ENCODE measurements around the gene CFC1B. TPM values are rescaled to one million over a fixed set of nuclear protein-coding genes. Genes with fewer than 3 reads are reported as not detected.

CFC1B gene
- not detected in 2 replicates for total RNA-seq

DNA sequence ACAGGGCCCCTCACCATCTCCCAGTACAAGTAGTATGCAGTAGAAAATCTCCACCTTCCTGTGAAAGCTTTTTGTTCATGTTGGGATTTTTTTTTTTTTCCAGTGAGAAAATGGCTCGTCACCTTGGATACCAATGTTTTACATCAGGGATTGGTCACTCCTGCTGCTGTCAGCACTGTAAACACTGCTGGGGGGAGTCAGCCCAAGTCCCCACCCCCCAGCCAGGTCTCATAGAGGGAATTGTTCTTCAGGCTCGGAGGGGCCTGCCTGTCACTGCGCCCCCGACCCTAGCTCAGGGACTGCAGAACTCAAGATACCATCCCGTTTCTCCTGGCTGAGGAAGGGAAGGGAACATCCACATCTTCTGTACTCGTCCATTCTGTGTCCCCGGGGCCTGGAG is at the start of gene CFC1B:
TSS of gene CFC1B (plus strand) at position 231 of the 400 bp plus-strand sequence. CDS start 263 bp downstream, outside the sequence.

DNA sequence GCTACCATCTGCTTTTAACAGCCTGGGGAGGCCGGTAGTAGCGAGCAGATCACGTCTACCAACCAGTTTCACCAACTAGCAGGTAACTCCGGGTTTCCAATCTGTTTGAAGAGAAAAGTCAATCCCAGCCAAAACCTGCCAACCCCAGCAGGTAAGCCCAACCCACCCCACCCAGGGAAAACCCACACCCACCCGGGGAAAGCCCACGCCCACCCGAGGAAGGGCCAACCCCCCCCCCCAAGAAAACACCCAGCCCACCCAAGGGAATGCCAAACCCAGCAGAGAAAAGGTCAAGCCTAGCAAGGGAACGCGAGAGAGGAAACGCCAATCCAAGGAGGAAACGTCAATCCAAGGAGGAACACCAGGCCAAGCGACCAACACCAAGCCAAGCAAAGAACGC is 11.8 kb upstream of the CFC1B start, which contains the start of gene POTEI:
TSS of gene POTEI (minus strand) at position 101 of the 400 bp plus-strand sequence. CDS start at position 8, 93 bp downstream.

Other genes with a start within 250 kb of the CFC1B start
- 70.7 and 98.1 TPM in 2 replicates for gene IMP4, start 178.3 kb upstream of the CFC1B start, total RNA-seq
- gene PTPN18, start 165.2 kb upstream of the CFC1B start, total RNA-seq, result 9.5 and 17.5 TPM in 2 replicates
- gene POTEI, start 11.9 kb upstream of the CFC1B start, total RNA-seq, result not detected in 2 replicates
- gene CFC1, start 78.4 kb downstream of the CFC1B start, total RNA-seq, result not detected in 2 replicates
- gene POTEJ, start 90.2 kb downstream of the CFC1B start, total RNA-seq, result not detected in 2 replicates
- gene GPR148, start 207.8 kb downstream of the CFC1B start, total RNA-seq, result not detected in 2 replicates
- gene AMER3, start 234.3 kb downstream of the CFC1B start, total RNA-seq, result not detected in 2 replicates

Data from smooth muscle cell of the umbilical artery (primary cell).